Endodermal cell (in vitro differentiated cells): ENCODE data around the gene SUPT20H. TPM values are rescaled to one million over a fixed set of nuclear protein-coding genes. Genes with fewer than 3 reads are reported as not detected.

ENCODE experiments used
- DNase-seq: peaks from one replicate; pipeline ENCODE4 v3.0.0-alpha.2; 2017
- H3K27ac ChIP-seq: 2 replicates; pipeline ENCODE4 v1.5.1; 2013; ENCODE audit warnings: mild to moderate bottlenecking, low read depth, low read length, moderate library complexity
- H3K27me3 ChIP-seq: 2 replicates; pipeline ENCODE4 v1.6.1; 2013; ENCODE audit warnings: mild to moderate bottlenecking, low read length, moderate library complexity; ENCODE audit not compliant: insufficient read depth, control insufficient read depth, poor library complexity, severe bottlenecking
- H3K36me3 ChIP-seq: 2 replicates; pipeline ENCODE4 v1.7.0; 2013; ENCODE audit warnings: mild to moderate bottlenecking, low read length, moderate library complexity; ENCODE audit not compliant: control insufficient read depth, insufficient read depth
- H3K4me1 ChIP-seq: one replicate; pipeline ENCODE4 v1.7.0; 2013; ENCODE audit warnings: low read length; ENCODE audit not compliant: control insufficient read depth, insufficient read depth
- H3K4me3 ChIP-seq: 2 replicates; pipeline ENCODE4 v1.5.1; 2013; ENCODE audit warnings: mild to moderate bottlenecking, low read length, moderate library complexity
- H3K9ac ChIP-seq: 2 replicates; pipeline ENCODE4 v1.6.1; 2013; ENCODE audit warnings: mild to moderate bottlenecking, low read length, moderate library complexity; ENCODE audit not compliant: poor library complexity, severe bottlenecking; ENCODE audit errors: extremely low read depth
- H3K9me3 ChIP-seq: 2 replicates; pipeline ENCODE4 v1.6.1; 2013; ENCODE audit warnings: mild to moderate bottlenecking, low read length, moderate library complexity; ENCODE audit not compliant: control insufficient read depth
- H3K27ac Mint-ChIP-seq: 2 replicates; pipeline ENCODE4 v1.8.0; 2020; ENCODE audit warnings: mixed read lengths
- H3K27me3 Mint-ChIP-seq: 2 replicates; pipeline ENCODE4 v1.8.0; 2021; ENCODE audit warnings: mild to moderate bottlenecking, mixed read lengths; ENCODE audit not compliant: insufficient read depth
- H3K36me3 Mint-ChIP-seq: 2 replicates; pipeline ENCODE4 v1.8.0; 2020; ENCODE audit warnings: low read depth, mixed read lengths
- H3K4me1 Mint-ChIP-seq: 2 replicates; pipeline ENCODE4 v1.8.0; 2020; ENCODE audit warnings: mixed read lengths
- H3K4me3 Mint-ChIP-seq: 2 replicates; pipeline ENCODE4 v1.8.0; 2020; ENCODE audit warnings: mild to moderate bottlenecking, moderate library complexity, mixed read lengths
- H3K9me3 Mint-ChIP-seq: 2 replicates; pipeline ENCODE4 v1.8.0; 2020; ENCODE audit warnings: mild to moderate bottlenecking, mixed read lengths
- WGBS, 2 experiments: methylation state at CpG; one replicate each; pipeline versions ENCODE4 v1.1.5 to v1.1.7; 2013; ENCODE audit warnings: missing lambda C conversion rate in 2 of 2, mixed read lengths in 1 of 2; ENCODE audit not compliant: insufficient coverage in 1 of 2, insufficient read length in 1 of 2; 5-methylcytosine and 5-hydroxymethylcytosine counted together
- total RNA-seq, 2 donors: library from RNA; stranded (reverse); fragmentation: NEBNext Ultra II Directional in 1 of 2; extraction: Animal tissue kit (Norgen Biotek cat#: 25700) in 1 of 2; gene quantifications; 2 replicates in 1 of 2; 3 replicates in 1 of 2; pipeline ENCODE4 v1.2.1, GENCODE V29; 2021
- TF ChIP-seq, protein P1 (sequence below): fragments of 200-600 bp; sonication (generic); conservative IDR thresholded peaks from 2 replicates; pipeline ENCODE4 v1.5.0; 2021; ENCODE audit warnings: antibody characterized with exemption, mild to moderate bottlenecking

Gene SUPT20H
- total RNA-seq, 2 donors from 2014 or later: 84.8 to 102 TPM

DNA sequence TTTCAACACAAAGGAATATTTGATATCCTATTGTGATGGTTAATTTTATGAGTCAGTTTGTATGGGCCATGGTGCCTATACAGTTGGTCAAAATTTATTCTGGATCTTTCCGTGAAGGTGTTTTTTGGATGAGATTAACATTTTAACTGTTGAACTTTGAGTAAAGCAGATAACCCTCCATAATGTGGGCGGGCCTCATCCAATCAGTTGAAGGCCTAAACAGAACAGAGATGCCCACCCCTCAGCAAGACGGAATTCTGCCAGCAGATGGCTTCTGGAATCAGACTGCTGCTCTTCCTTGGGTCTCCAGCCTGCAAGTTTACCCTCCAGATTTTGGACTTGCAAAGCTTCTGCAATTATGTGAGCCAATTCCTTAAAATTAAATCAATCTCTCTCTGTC, 30.0 kb upstream of the SUPT20H start:
- no peak for DNase-seq
- Mint-ChIP-seq H3K36me3 (no peaks in the 10 kb centered on the region), H3K27ac (no peak overlapping the region), H3K9me3 (no peaks in the 10 kb centered on the region), H3K4me1 (peaks cover 15% of the 10 kb centered on the region), H3K27me3 (no peaks in the 10 kb centered on the region), H3K4me3 (no peak overlapping the region)
- Histone ChIP-seq H3K9me3 (no peaks in the 10 kb centered on the region), H3K4me3 (no peak overlapping the region), H3K36me3 (no peaks in the 10 kb centered on the region), H3K9ac (no peak overlapping the region), H3K27me3 (no peaks in the 10 kb centered on the region), H3K4me1 (no peaks in the 10 kb centered on the region), H3K27ac (no peak overlapping the region)
- TF ChIP-seq, protein P1, sequence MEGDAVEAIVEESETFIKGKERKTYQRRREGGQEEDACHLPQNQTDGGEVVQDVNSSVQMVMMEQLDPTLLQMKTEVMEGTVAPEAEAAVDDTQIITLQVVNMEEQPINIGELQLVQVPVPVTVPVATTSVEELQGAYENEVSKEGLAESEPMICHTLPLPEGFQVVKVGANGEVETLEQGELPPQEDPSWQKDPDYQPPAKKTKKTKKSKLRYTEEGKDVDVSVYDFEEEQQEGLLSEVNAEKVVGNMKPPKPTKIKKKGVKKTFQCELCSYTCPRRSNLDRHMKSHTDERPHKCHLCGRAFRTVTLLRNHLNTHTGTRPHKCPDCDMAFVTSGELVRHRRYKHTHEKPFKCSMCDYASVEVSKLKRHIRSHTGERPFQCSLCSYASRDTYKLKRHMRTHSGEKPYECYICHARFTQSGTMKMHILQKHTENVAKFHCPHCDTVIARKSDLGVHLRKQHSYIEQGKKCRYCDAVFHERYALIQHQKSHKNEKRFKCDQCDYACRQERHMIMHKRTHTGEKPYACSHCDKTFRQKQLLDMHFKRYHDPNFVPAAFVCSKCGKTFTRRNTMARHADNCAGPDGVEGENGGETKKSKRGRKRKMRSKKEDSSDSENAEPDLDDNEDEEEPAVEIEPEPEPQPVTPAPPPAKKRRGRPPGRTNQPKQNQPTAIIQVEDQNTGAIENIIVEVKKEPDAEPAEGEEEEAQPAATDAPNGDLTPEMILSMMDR: no peak
- 82 to 89% methylated on average over 3 of the region's 3 CpGs for WGBS, 2 experiments

DNA sequence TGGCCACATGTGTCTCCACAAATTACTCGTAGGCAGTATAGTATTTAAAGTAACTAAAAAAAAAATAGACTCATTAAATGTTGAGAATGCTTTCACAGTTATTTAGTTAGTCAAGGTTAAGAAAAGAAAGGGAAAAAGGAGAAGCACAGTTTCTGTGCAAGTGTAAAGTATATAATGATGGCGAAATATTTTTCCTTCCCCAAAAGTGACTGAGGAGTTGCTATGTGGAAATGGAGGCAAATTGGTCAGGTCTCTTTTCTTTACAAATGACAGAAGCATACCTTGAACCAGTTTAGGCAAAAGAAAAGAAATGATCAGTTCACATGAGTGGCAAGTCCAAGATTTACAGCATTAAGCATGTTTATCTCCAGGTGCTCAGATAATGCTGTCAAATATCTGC, 28.0 kb upstream of the SUPT20H start:
- Histone ChIP-seq H3K27me3 (no peaks in the 10 kb centered on the region), H3K9ac (no peak overlapping the region), H3K36me3 (no peaks in the 10 kb centered on the region), H3K27ac (no peak overlapping the region), H3K4me3 (no peak overlapping the region), H3K9me3 (no peaks in the 10 kb centered on the region), H3K4me1 (no peaks in the 10 kb centered on the region)
- TF ChIP-seq, protein P1: no peak
- Mint-ChIP-seq H3K36me3 (no peaks in the 10 kb centered on the region), H3K4me1 (peaks cover 8% of the 10 kb centered on the region), H3K27me3 (no peaks in the 10 kb centered on the region), H3K9me3 (no peaks in the 10 kb centered on the region), H3K4me3 (no peak overlapping the region), H3K27ac (no peak overlapping the region)
- 83 to 96% methylated on average over 1 of the region's 2 CpGs for WGBS, 2 experiments
- DNase-seq: no peak

DNA sequence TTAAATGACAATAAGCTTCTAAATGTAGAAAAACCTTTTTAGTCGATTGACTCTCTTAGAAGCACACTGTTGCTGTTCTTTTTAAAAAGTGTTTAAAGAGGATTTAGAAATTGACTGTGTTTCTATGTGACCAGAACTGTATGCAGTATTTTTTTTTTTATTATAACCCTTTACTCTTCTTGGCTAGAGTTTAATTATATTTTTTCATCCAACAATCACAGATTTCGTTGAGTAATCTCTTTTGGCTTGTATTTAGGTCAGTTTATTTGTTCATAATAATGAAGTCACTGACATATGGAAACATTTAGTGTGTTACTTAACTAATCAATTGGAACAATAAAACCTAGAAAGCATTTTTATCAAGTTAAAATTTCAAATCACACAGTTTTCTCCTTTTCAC, 26.1 kb upstream of the SUPT20H start:
- Mint-ChIP-seq H3K27me3 (no peaks in the 10 kb centered on the region), H3K4me3 (no peak overlapping the region), H3K9me3 (no peaks in the 10 kb centered on the region), H3K27ac (no peak overlapping the region), H3K4me1 (peaks cover 16% of the 10 kb centered on the region), H3K36me3 (no peaks in the 10 kb centered on the region)
- Histone ChIP-seq H3K9me3 (no peaks in the 10 kb centered on the region), H3K4me1 (peaks cover 6% of the 10 kb centered on the region), H3K27me3 (no peaks in the 10 kb centered on the region), H3K27ac (no peak overlapping the region), H3K9ac (no peak overlapping the region), H3K4me3 (no peak overlapping the region), H3K36me3 (no peaks in the 10 kb centered on the region)
- 100% methylated on average over 1 of the region's 2 CpGs for WGBS, 2 experiments
- no peak for DNase-seq
- TF ChIP-seq, protein P1: no peak
